Activated T-cell treated with anti-CD3 and anti-CD28 coated beads for 48 hours (primary cell): ENCODE results near the gene CREBBP.

Experiments
- DNase-seq: peaks from one replicate; pipeline ENCODE4 v3.0.0-alpha.2; 2020; ENCODE audit warnings: low read depth

CREBBP gene

DNA sequence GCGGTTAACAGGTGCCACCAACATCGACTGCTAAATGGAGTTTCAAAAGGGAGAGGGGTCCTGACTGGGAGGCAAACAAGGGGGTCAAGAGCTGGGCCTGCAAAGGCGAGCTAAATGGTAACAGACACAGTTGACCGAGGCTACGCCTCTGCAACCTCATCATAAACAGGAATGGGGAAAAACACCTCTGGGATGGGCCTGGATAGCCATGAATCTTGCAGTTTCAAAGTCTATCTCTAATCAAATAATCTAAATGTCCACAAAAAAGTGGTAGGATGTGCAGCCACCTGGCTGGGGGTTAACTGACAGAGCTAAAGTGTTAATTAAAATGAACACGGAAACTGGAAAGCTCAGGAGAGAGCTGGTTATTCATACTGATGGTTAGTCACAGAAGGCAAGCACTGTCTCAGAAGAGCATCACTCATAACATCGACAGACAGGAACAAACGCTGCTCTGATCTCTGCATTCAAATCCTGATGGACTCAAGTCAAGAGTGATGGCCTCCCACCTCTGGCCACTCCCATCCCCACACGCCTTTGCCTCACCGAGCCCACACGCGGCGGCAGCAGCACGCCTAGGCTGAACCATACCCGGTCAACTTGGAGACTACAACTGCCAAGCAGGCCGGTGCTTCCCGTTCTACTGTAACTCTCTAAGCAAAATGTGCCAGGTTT lies 56.3 kb downstream of the CREBBP start:
- no peak for DNase-seq

DNA sequence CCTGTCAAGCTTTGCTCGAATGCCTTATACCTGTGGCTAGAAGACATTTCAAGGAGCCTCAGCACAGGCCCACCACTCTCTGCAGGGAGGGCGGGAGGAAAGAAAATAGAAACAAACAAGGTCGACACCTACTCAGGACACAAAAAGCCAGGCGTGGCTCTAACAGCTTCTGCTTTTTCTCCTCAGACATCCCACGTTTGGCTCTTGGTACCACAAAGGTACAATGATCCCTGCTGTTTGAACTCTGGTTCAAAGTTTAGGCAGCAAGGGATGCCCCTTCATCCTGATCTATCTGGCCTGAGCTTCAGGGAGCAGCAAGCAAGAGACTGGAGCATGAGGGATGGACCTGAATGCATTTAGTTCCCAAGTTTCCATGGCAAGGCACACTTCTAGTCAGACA lies 57.1 kb downstream of the CREBBP start:
- no peak for DNase-seq

DNA sequence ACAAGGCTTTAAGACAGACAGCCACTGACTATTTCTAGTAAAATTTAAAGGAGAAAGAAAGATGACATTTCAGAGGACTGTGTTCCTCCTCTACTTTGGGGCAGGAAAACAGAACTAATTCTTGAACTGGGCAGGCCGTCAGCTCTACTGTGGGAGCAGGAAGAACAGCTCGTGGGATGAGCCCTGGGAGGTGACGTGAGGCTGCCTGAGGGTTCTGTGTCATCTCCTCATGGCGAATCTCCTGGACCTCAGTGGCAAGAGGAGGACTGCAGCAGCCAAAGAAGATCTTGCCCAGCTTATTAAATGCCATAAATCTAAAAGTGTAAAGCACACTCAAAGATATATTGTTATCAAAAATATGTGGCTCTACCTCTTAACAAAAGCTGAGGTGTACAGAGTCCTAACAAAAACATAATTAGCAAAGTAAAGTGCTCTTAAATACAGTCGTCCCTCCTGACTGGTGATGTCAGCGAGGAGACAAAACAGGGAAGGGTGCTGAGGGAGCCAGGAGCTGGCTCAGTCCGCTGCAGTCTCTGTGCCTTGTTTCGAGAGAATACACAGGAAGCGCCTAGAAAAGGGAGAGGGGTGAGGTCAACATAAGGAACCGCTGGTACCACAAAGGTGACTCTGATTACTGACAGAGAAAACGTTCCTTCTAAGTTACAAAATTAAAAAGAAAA lies 58.0 kb downstream of the CREBBP start:
- no peak for DNase-seq

DNA sequence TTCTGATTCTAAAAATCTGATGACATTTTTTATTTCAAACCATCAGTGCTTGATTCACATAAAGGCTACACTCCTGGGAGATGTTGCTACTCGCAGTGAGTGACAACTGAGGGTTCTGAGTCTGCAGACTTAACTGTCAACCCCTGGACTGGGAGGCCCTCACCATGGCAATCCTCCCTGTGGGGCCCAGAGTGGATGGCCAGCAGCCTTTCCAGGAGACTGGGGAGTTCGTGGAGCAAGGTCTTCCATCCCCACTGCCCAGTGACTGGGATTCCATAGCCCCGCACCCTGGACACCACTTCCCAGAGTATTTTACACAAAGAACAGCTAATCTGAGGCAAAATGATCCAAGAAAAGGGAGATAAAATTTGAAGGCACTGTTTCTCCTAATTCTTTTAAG lies 59.3 kb downstream of the CREBBP start:
- DNase-seq: no peak

DNA sequence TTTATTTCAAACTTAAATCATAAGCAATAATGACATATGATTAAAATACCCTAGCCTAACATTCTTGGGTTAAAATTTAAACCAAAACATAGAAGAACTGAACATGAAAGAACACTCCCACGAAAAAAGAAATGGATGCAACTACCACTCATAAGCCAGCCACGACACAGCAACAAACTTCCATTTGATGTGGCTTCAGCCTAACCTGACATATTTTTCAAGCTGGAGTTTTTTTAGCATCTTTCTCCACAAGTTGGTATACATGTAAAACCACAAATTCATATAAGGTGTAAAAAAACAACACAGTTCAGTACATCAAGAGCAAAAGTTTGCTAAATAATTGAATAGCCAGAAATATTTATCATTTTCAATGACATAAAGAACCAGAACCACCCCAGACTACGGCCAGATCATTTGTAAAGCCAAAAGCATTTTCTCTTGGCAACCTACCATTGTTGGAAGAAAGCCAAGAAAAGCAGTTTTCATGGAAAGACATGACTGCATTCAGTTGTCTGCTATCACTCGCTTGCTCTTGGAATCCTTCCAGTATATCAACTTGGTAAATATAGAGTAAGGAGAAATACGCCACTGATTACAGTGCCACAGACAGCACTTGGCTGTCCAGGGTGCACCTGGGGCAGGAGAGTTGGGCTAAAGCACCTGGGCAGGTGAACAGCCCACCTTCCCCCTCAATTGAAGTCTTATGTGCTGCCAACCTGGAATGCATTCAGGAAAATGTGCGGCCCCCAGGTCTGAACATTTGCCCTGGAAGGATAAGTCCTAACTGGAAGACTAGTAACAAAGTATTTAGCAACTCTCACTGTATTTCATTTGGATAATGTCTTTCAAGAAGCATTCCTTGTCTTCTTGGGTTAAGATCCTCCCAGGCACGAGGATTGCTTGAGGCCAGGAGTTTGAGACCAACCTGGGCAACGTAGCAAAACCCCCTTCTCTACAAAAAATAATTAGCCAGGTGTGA lies 60.5 kb downstream of the CREBBP start:
- no peak for DNase-seq

DNA sequence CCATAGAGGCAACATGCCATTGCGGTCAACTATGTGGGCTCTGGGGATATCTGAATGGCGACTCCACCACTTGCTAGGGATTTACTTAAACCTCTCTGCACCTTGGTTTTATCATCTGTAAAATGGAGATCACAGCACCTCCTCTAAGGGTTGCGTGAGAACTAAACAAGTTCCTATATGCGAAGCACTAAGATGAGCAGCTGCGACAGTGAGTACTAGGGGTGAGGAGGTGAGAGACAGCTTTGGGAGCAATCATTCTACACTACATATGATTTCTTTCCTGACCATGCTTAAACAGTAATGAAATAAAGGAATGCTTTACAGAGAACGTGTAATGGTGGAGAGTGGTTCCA lies 61.4 kb downstream of the CREBBP start:
- no peak for DNase-seq

DNA sequence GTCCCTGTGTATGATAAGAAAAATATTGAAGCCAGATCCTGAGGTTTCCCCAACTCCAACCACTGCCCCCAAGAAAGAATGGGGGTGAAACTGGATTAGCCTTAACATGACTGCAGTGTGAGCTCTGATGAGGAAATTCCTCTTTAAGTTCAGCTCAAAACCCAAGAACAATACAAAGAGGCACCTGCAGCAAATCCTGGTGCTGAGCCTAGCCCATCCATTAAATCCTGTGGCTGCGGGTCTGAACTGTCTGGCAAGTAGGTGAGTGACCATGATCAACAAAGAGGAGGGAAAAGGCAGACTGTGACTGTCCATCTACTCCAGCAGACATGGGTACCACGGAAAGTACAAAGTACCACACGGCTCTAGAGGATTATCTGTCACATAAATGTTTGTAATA lies 64.2 kb downstream of the CREBBP start:
- DNase-seq: no peak

DNA sequence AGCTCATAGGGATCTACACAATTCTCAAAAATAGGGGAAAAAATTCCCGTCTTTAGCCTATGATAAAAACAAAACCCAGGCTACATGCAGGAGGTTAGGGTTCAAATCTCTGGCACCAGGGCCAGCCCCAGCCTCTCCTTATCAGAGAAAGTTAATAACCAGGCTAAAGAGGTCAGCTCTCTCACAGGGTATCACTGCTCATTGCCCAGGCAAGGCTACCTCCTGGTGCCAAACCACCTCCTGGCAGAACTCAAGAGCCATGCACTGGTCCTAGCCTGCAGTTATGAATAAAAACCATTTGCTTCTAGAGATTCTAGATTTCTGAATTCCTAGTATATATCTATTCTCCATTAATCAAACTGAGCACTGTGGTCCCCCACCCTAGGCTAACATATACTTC lies 65.8 kb downstream of the CREBBP start:
- DNase-seq: no peak

DNA sequence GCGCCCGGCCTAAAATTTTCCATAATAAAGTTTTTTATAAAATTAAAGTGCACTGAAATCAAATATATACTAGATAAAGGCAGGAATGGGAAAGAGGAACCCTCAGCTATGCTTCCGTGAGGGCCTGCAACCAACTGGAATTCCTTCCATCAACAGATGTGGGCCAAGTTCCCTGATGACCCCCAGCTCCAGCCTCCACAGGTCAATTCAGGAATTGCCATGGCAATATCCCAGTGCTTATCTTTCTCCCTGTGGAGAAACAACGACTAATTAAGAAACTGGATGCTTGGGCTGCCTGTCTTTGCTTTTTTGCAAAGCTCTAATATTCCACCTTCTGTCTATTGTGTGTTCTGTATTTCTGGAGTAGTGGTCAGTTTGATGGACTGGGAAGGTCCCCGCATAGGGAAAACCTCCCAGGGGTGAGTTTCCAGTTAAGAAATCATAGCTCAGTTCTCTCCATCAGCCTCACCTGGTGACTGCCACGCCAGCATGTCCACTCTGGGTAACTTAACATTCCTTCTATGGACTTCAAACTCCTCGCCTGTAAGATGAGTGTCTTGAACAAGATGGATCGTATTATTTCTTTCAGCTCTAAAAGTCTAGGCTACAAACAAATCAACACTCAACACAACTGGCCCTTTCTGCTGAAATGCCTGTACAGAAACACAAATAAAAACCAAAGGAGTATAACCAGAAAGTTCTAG lies 67.9 kb downstream of the CREBBP start:
- DNase-seq: no peak

DNA sequence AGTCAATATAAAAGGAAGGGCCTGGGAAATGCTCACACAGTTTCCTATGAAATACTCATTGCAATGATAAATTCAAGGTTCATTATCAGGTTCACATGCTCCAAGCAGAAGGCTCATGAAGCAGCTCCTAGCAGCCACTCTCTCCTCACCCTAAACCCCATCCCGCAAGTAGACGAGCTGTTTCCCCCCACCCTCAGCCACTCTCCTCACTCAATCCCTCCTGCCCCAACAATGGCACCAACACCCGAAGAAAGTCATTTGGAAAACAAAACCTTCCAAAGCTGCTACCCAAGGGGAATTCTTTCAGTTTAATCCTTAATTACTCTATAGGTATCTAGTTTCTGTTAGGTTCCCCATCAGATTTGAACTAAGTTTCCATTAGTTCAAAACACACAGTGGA lies 69.7 kb downstream of the CREBBP start:
- no peak for DNase-seq

DNA sequence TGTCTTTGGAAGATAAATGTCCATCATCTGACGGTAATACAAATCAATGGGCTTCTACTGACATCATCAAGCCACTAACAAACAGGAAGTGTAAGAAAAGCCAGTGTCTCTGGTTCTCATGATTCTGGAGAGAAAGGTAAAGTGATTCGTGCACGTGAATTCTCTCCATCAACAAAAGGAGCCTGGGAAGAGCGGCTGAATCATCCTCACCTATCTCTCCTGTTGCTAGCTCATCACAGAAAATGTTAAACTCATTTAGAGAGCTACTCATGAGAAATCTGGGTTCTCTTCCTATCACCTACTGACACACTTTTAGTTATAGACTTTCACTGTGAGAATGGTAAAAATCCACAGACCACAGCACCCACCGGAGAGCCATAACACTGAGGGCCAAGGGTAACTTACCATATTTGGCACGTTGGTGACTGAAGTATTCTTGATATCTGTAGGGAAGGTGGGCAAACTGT lies 70.3 kb downstream of the CREBBP start:
- peak; percentile 11 for DNase-seq

DNA sequence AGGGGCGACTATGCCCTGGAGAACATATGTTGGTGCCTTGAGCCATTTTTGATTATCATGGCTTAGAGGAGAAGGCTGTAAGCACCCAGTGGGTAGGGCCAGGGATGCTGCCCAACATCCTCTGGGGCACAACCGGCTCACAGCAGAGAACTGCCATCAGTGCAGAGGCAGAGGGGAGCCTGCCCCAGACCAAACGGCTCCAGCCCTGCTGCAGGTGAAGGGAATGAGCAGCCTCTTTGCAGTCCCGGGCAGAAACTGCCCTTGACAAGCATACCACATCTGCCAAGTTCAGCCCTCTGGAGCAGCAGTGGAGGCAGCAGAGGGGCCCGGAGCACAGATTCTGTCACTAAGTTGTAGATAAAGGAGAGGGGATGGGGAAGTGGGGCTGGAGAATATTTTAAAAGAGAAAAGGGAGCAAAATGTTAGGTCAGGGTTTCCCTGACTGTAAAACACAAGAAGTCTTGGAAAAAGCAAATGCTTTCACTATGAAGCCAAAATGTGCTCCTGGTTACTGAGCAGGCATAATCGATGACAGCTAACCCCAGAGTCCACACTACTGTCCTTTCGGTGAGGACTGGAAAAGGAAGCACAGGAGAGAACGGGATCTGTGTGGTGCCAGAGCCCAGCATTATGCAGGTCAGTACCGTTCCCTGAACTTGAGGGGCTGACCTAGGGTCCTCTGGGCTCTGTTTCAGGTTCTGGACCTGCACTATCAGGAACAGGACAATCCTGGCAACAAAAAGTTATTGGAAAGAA lies 72.0 kb downstream of the CREBBP start:
- no peak for DNase-seq

DNA sequence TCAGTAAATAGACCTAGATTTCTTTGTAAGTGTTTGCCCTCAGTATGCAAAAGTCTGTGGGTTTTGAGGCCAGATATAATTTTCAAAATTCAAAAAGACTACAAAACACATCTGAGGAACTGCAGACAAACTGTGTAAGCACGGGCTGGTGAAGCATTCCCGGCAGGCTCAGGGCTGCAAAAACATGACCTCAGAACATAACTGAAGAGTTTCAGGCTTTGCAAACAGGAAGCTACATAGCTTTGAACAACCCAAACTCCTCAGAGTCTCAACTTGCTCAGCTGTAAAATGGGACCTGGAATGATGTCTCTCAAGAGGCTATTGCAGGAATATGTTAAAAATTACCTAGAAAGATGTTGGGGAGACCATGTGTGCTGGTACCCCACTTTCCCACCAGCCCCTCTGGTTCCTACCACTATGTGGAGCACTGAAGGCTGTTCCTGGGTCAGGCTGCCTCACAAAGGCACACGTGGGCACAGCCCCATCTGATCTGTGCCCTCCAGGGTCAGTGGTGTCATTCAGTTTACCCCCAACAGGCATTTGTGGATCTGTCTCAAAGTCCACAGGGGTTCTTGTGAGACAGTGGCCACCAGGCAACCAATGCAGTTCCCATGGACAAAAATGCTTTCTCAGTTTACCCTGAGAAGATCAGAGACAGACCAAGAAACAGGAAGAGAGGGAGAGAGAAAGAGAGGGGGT lies 72.9 kb downstream of the CREBBP start:
- DNase-seq: no peak

DNA sequence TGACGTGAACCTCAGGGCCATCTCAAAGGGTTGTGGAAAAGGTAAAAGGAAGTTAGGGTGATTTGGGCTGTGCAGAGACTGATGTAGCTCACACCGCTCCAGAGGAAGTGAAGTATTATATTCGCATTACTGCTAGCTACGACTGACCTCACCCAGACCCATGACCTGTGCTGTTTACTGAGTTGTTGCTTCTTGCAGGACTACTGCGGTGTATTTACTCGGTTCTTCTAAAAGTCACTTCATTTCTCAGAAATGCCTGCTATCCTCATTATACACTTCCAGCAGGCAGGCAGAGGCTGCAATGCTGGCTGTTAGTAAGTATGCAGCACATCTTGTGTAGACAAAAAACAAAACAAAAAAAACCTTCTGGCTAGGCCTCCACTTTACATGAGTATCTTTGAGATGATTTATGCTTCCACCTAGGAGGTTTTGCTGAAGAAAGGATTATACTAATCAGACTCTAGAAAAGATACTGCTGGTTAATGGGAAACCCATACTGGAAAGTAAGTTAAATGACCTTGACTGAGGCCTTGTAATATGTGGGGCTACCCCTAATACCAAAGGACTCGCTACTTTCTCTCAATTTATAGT lies 76.0 kb downstream of the CREBBP start:
- no peak for DNase-seq

DNA sequence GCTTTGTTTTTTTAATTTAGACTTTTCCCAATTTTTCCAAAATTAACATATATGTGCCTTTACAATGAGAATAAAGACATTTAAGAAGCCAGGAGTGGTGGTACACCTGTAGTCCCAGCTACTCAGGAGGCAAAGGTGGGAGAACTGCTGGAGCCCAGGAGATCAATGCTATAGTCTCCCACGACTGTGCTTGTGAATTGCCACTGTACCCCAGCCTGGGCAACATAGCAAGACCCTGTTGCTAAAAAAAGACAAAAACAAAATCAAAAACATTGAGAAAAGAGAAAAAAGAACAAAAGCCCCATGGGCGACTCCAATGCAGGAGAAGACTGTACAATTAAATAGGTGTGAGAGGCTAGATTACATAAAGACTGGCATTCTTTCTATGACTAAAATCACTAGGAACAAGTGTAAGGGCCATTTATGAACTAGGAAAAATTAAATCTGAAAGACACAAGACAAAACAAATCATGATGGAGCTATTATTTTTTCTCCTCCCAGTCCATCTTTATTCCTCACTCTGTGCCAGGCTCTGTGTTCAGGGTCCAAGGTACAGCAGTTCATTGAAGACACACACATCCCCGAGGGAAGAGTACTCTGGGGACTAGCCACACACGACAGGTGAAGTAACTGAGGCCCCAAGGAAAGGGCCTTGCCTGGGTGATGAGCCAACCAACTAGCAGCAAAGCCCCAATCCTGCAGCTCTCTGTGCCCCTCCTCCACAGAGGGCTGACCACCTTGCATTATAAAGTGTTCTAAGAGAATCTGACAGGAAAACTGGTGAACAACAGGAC lies 79.8 kb downstream of the CREBBP start:
- DNase-seq: no peak

DNA sequence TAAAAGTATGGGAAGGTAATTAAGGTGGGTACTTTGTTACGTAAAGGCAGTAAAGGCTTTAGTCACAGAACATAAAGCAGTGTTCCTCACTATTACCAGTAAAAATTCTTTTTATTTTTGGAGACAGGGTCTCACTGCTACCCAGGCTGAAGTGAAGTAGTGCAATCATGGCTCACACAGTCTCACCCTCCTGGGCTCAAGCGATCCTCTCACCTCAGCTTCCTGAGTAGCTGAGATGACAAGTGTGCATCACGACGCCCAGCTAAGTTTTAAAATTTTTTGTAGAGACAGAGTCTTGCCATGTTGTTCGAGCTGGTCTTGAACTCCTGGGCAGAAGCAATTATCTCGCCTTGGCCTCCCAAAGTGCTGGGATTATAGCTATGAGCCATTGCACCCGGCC lies 80.5 kb downstream of the CREBBP start:
- no peak for DNase-seq

DNA sequence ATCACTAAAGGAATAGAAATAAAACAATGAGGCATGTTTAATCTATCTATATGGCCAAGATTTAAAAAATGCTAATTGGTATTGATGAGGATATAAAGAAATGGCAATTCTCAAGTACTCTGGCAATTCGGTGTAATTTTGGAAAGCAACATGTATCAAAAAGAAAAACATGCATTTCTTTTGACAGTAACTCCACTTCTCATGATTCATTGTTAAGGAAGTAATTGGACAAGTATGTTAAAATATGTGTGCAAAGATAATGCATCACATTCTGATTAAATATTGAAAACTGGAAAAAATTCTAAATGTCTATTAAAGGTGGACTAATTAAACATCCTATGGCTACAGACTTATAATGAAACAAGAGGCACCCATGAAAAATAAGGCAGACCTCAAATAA lies 81.2 kb downstream of the CREBBP start:
- DNase-seq: no peak

DNA sequence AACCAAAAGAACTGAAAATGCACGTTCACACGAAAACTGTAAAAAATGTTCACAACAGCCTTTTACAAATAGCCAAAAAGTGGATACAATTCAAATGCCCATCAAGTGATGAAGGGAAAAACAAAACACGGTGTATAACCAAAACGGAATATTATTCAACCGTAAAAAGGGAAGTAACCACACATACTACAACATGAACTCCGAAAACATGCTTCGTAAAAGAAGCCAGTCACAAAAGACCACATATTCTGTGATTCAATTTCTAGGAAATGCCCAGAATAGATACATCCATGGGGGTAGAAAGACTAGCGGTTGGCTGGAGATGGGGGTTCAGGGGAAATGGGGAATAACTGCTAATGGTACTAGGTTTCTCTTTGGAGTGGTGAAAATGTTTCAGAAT lies 81.7 kb downstream of the CREBBP start:
- DNase-seq: no peak
